A549 treated with AZD2906 at 1 μM for 4 hours (cell line): ENCODE results near the gene PLBD2. TPM values are rescaled to one million over a fixed set of nuclear protein-coding genes. Genes with fewer than 3 reads are reported as not detected.

Experiments used
- total RNA-seq: library from RNA; stranded (reverse); fragments of 200-300 nt; extraction: Qiagen RNA extraction; gene quantifications from 5 replicates; pipeline ENCODE4 v1.2.3, GENCODE V29; 2022

Gene PLBD2, protein sequence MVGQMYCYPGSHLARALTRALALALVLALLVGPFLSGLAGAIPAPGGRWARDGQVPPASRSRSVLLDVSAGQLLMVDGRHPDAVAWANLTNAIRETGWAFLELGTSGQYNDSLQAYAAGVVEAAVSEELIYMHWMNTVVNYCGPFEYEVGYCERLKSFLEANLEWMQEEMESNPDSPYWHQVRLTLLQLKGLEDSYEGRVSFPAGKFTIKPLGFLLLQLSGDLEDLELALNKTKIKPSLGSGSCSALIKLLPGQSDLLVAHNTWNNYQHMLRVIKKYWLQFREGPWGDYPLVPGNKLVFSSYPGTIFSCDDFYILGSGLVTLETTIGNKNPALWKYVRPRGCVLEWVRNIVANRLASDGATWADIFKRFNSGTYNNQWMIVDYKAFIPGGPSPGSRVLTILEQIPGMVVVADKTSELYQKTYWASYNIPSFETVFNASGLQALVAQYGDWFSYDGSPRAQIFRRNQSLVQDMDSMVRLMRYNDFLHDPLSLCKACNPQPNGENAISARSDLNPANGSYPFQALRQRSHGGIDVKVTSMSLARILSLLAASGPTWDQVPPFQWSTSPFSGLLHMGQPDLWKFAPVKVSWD
- 28.4 to 34.5 TPM (median 32.2 TPM) in 5 replicates for total RNA-seq

DNA sequence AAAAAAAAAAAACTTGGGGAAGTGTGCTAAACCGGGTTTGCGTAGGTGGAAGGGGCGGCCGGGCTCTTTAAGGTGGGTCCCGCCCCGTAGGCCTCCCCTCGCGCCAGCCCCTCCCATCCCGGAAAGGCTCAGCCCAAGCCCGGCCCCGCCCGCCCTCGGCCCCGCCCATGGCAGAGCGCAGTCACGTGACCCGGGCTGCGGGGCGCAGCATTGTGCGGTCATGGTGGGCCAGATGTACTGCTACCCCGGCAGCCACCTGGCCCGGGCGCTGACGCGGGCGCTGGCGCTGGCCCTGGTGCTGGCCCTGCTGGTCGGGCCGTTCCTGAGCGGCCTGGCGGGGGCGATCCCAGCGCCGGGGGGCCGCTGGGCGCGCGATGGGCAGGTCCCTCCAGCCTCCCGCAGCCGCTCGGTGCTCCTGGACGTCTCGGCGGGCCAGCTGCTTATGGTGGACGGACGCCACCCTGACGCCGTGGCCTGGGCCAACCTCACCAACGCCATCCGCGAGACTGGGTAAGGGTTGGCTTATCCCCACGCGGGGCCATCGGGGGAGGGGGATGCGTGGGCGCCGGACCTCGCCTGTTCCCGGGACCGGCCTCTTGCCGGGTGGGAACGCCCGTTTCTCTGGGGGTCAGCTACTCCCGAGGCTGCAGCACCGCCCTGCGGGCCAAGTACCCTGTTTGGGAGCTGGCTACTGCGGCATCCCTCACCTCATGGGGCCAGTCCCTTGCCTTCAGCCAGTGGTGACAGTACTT, at the start of gene PLBD2:
TSS of gene PLBD2 (plus strand) at position 207 of the 752 bp plus-strand sequence. CDS start at position 221, 14 bp downstream.

DNA sequence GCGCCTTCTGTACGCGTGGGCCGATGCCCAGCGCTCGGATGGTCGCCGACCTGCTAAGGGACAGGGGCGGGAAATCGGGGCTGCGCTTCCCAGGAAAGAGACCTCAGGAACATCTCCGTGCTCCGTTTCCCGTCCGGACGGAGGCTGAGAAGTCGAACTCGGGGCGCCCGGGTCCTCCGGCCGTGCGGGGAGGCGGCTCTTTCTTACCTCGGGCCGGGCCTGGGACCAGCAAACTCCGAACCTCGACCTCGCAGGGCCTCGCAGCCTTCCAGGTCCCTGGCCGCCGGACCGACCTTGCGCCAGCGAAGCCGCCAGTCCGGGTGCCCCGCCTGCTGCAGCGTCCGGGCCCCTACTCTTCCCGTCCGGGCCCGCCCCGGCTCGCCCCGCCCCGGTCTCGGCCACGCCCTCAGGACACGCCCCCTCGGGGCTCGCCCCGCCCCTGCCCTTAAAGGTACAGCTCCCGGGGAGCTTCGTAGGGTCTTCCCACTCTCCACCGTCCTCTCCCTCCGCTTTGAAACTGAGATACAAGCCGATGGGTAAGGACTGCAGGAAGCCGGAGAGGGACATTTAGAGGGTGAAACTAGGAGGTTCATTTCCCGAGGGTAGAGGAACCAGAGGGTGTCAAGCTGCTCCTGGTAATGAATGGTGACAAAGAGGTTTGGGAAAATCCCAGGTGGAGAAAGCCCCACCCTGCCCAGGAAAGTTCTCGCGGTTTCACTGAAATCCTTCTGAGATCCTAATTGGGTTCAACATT, 23.4 kb upstream of the PLBD2 start, which contains the start of gene SLC8B1:
TSS of gene SLC8B1 (minus strand) at position 324 of the 754 bp plus-strand sequence. CDS start 2,231 bp downstream, outside the sequence.

DNA sequence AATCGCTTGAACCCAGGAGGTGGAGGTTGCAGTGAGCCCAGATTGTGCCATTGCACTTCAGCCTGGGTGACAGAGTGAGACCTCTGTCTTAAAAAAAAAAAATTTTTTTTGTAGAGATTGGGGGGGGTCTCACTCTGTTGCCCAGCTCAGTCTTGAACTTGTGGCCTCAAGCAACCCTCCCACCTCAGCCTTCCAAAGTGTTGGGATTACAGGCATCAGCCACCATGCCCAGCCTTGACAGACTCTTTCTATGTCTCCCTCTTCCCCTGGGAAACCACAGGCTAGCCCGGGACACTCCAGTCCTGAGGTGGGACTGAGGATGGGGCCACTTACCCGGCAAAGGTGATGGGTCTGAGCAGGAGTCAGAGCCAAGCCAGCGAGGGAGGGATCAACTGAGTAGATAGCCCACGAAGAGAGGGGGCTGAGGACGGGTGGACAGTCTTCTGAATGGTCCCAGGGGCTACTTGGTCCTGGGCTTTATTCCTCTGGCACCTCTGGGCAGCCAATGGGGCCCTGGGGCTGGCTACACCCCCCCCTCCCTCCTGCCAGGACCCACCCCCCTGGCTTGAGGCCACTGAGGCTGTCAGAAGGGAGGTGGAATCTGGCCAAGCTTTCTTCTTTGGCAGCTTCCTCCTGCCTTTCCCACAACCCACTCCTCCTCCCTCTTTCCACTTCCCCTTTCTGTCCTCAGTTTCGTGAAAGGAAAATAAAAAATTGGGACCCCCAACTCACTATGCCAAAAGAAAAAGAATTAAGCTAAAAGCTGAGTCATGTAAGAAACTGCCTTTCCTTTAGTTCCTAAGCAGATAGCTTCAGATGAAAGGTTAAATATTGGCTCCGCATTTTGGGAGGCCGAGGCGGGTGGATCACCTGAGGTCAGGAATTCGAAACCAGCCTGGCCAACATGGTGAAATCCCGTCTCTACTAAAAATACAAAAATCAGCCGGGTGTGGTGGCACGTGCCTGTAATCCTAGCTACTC, 45.3 kb downstream of the PLBD2 start, which contains the start of gene SDS:
TSS of gene SDS (minus strand) at position 453 of the 981 bp plus-strand sequence. CDS start 4,179 bp downstream, outside the sequence.

DNA sequence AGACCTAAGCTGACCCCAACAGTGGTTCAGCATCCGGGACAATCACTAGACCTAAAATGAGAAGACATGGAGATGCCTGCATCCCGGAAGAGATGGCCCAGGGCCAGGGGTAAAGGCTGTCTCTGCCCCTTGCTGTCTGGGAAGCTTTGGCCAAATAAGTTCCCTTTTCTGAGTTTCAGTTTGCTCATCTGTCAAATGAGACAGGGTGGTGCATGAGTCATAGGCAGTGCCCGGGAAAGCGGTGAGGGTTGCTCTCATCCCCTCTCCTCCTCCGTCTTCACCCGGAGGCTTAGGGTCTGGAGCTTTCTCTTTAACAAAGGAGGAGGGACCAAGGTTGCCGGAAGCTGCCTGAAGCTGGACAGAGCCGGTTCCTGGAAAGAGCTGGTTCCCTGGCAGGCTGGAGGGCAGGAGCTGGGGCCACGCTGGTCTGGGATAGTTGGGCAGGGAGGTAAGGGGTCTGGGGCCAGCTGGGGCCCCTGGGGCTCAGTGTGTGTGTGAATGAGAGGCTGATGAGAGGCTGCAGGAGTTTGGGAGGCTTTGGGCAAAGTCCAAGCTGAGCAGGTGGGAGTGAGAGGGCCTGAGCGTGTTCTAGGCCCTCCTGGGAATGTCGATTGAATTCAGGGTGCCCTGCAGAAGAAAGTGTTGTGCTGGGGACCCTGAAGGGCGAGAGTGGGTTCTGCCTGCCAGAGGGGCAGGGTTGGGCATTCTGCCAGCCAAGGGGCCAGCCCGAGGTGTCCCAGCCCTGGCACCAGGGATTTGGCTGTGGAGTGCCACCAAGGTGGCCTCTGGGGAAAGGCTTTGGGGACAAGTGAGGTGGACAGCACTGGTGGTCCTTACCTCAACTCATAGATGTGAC, 63.9 kb downstream of the PLBD2 start, which contains the start of gene SDSL:
TSS of gene SDSL (plus strand) at position 351 of the 856 bp plus-strand sequence. CDS start 5,603 bp downstream, outside the sequence.

Other genes starting within 250 kb of the PLBD2 start
- gene RASAL1, start 222.8 kb upstream of the PLBD2 start, total RNA-seq = 0.28 to 0.44 TPM (median 0.32 TPM) in 5 replicates
- gene CFAP73, start 208.9 kb upstream of the PLBD2 start, total RNA-seq = 0.06 to 0.23 TPM (median 0.12 TPM) in 4 of 5 replicates, not detected in the other
- 45.3 to 80.4 TPM (median 72.1 TPM) in 5 replicates for gene DDX54, start 173.1 kb upstream of the PLBD2 start, total RNA-seq
- gene RITA1, start 172.9 kb upstream of the PLBD2 start, total RNA-seq = 23.1 to 32.2 TPM (median 31.5 TPM) in 5 replicates
- gene TPCN1, start 137.1 kb upstream of the PLBD2 start, total RNA-seq = 15.3 to 17.7 TPM (median 16.2 TPM) in 5 replicates
- gene SLC8B1, start 23.5 kb upstream of the PLBD2 start, total RNA-seq = 6.9 to 10.6 TPM (median 8.6 TPM) in 5 replicates
- gene SDS, start 45.3 kb downstream of the PLBD2 start, total RNA-seq = 0.49 to 1.8 TPM (median 1.6 TPM) in 5 replicates
- gene SDSL, start 63.8 kb downstream of the PLBD2 start, total RNA-seq = 24.5 to 31.5 TPM (median 27.4 TPM) in 5 replicates
- gene LHX5, start 113.3 kb downstream of the PLBD2 start, total RNA-seq = 0.02 to 0.07 TPM (median 0.05 TPM) in 4 of 5 replicates, not detected in the other